ENCODE data around the gene LDLRAD1. TPM values are rescaled to one million over a fixed set of nuclear protein-coding genes. Genes with fewer than 3 reads are reported as not detected.
"Not testable (repeated sequence)": the region's sequence is repeated elsewhere in the genome, so short reads cannot be mapped to it uniquely, and the experiment has no call there.

The LDLRAD1 gene
- total and polyA plus RNA-seq, 4 donors: 8.0 to 30.1 (median 26.8) TPM

- DNase-seq (no peak), ATAC-seq (ENCODE audit: insufficient read depth, low FRiP score) (no peak)
- no peak overlapping the region for H3K9ac ChIP-seq (ENCODE audit: insufficient read depth in 1 of 2, low read length in 2 of 2)
- TF ChIP-seq, protein P1, sequence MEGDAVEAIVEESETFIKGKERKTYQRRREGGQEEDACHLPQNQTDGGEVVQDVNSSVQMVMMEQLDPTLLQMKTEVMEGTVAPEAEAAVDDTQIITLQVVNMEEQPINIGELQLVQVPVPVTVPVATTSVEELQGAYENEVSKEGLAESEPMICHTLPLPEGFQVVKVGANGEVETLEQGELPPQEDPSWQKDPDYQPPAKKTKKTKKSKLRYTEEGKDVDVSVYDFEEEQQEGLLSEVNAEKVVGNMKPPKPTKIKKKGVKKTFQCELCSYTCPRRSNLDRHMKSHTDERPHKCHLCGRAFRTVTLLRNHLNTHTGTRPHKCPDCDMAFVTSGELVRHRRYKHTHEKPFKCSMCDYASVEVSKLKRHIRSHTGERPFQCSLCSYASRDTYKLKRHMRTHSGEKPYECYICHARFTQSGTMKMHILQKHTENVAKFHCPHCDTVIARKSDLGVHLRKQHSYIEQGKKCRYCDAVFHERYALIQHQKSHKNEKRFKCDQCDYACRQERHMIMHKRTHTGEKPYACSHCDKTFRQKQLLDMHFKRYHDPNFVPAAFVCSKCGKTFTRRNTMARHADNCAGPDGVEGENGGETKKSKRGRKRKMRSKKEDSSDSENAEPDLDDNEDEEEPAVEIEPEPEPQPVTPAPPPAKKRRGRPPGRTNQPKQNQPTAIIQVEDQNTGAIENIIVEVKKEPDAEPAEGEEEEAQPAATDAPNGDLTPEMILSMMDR (IDR thresholded peaks at IDR 0.05; ENCODE audit: control extremely low read depth, extremely low read depth): no peak
- no peaks in the 10 kb centered on the region for H3K9me3 ChIP-seq (ENCODE audit: control insufficient read depth in 4 of 4, insufficient read depth in 3 of 4, low read length in 3 of 4)
- H3K36me3 ChIP-seq (ENCODE audit: control insufficient read depth in 4 of 4, insufficient read depth in 4 of 4, low read length in 4 of 4): peaks cover 0 to 5% (median 2%) of the 10 kb centered on the region in 4 donors
- no peak overlapping the region for H3K4me3 ChIP-seq
- H3K27me3 ChIP-seq (ENCODE audit: control insufficient read depth in 3 of 3, insufficient read depth in 3 of 3, low read length in 2 of 3): no peaks in the 10 kb centered on the region
- 95 to 96% methylated on average over 7 of the region's 7 CpGs for WGBS, 2 donors
- no peaks in the 10 kb centered on the region for H3K4me1 ChIP-seq (ENCODE audit: control insufficient read depth in 5 of 5, insufficient read depth in 5 of 5, low read length in 5 of 5)
- no peak overlapping the region for H3K27ac ChIP-seq (ENCODE audit: low read depth in 1 of 2, low read length in 1 of 2)
These were observed 42.1 kb downstream of the LDLRAD1 start for GRCh38 chr1:53975861-53976260.

DNA sequence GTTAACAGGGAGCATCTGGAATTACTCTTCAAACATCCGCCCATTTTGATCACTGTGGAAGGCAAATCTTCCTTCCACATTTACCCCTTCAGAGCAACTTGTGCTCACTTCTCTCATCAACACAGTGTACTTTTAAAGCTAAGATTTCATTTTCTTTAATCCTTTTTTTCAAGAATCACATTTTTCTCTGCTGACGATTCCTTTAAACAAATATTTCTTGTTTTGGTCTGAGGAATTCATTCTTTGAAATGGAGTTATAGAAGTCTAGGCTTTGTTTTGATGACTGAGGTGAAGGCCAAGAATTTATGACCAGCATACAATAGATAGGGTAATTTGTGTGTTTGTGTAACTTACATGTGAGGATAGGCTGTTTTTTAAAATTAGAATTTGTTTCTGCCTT, 46.3 kb downstream of the LDLRAD1 start:
- Histone ChIP-seq H3K9ac (ENCODE audit: insufficient read depth in 1 of 2, low read length in 2 of 2) (no peak overlapping the region), H3K4me3 (no peak overlapping the region), H3K9me3 (ENCODE audit: control insufficient read depth in 4 of 4, insufficient read depth in 3 of 4, low read length in 3 of 4) (no peaks in the 10 kb centered on the region), H3K4me1 (ENCODE audit: control insufficient read depth in 5 of 5, insufficient read depth in 5 of 5, low read length in 5 of 5) (no peaks in the 10 kb centered on the region), H3K27ac (ENCODE audit: low read depth in 1 of 2, low read length in 1 of 2) (no peak overlapping the region), H3K36me3 (ENCODE audit: control insufficient read depth in 4 of 4, insufficient read depth in 4 of 4, low read length in 4 of 4) (peaks cover 7 to 24% (median 14%) of the 10 kb centered on the region in 4 donors), H3K27me3 (ENCODE audit: control insufficient read depth in 3 of 3, insufficient read depth in 3 of 3, low read length in 2 of 3) (no peaks in the 10 kb centered on the region)
- TF ChIP-seq, protein P1 (IDR thresholded peaks at IDR 0.05; ENCODE audit: control extremely low read depth, extremely low read depth): no peak
- no peak for DNase-seq
- WGBS, 2 donors: 83 to 93% methylated on average over 2 of the region's 2 CpGs
- ATAC-seq (ENCODE audit: insufficient read depth, low FRiP score): no peak

GRCh38 chr1:53969323-53969722, 48.7 kb downstream of the LDLRAD1 start:
- H3K36me3 ChIP-seq (ENCODE audit: control insufficient read depth in 4 of 4, insufficient read depth in 4 of 4, low read length in 4 of 4): peaks cover 7 to 31% (median 20%) of the 10 kb centered on the region in 4 donors

GRCh38 chr1:53968125-53968513, 49.9 kb downstream of the LDLRAD1 start:
- no peak overlapping the region for H3K27ac ChIP-seq (ENCODE audit: low read depth in 1 of 2, low read length in 1 of 2)
- H3K4me1 ChIP-seq (ENCODE audit: control insufficient read depth in 5 of 5, insufficient read depth in 5 of 5, low read length in 5 of 5): no peaks in the 10 kb centered on the region
- no peak overlapping the region for H3K4me3 ChIP-seq
- H3K9ac ChIP-seq (ENCODE audit: insufficient read depth in 1 of 2, low read length in 2 of 2): no peak overlapping the region
- 89 to 92% methylated on average over 2 of the region's 2 CpGs for WGBS, 2 donors
- no peaks in the 10 kb centered on the region for H3K27me3 ChIP-seq (ENCODE audit: control insufficient read depth in 3 of 3, insufficient read depth in 3 of 3, low read length in 2 of 3)
- H3K9me3 ChIP-seq (ENCODE audit: control insufficient read depth in 4 of 4, insufficient read depth in 3 of 4, low read length in 3 of 4): no peaks in the 10 kb centered on the region
- ATAC-seq (ENCODE audit: insufficient read depth, low FRiP score): no peak
- DNase-seq: no peak
- TF ChIP-seq, protein P1 (IDR thresholded peaks at IDR 0.05; ENCODE audit: control extremely low read depth, extremely low read depth): no peak
- H3K36me3 ChIP-seq (ENCODE audit: control insufficient read depth in 4 of 4, insufficient read depth in 4 of 4, low read length in 4 of 4): peaks cover 12 to 35% (median 28%) of the 10 kb centered on the region in 4 donors

More at GRCh38 chr1:53969323-53969722, 48.7 kb downstream of the LDLRAD1 start:
- not testable (repeated sequence) for H3K27me3 ChIP-seq (ENCODE audit: control insufficient read depth in 3 of 3, insufficient read depth in 3 of 3, low read length in 2 of 3); H3K27ac ChIP-seq (ENCODE audit: low read depth in 1 of 2, low read length in 1 of 2); DNase-seq; H3K9ac ChIP-seq (ENCODE audit: insufficient read depth in 1 of 2, low read length in 2 of 2); H3K4me1 ChIP-seq (ENCODE audit: control insufficient read depth in 5 of 5, insufficient read depth in 5 of 5, low read length in 5 of 5); ATAC-seq (ENCODE audit: insufficient read depth, low FRiP score); H3K9me3 ChIP-seq (ENCODE audit: control insufficient read depth in 4 of 4, insufficient read depth in 3 of 4, low read length in 3 of 4); H3K4me3 ChIP-seq
- WGBS, 2 donors: 92 to 93% methylated on average over 2 of the region's 2 CpGs

Measured in lung (tissue), 12 donors.